PFSK-1 (cell line): ENCODE measurements around the gene NPHS2.

Source experiments
- FOXP2 ChIP-seq: optimal IDR thresholded peaks from 2 replicates; pipeline ENCODE3; 2011; ENCODE audit warnings: borderline replicate concordance, control low read depth, inconsistent platforms; ENCODE audit not compliant: insufficient read depth; ENCODE audit errors: extremely low read length, extremely low read depth
- POLR2AphosphoS5 ChIP-seq: IDR thresholded peaks from 2 replicates; pipeline ENCODE4 v1.6.1; 2012; ENCODE audit warnings: low read depth, mild to moderate bottlenecking, control low read depth, low read length, moderate library complexity
- REST ChIP-seq, 2 experiments: IDR thresholded peaks; 2 replicates each; pipeline versions ENCODE4 v1.6.1 to v1.8.0; 2011 to 2012; ENCODE audit warnings: low read depth in 2 of 2, low read length in 2 of 2, control low read depth in 1 of 2, inconsistent platforms in 1 of 2, mild to moderate bottlenecking in 1 of 2, moderate library complexity in 1 of 2; ENCODE audit not compliant: insufficient read depth in 1 of 2
- SIN3A ChIP-seq: IDR thresholded peaks from 2 replicates; pipeline ENCODE4 v1.6.1; 2012; ENCODE audit warnings: mild to moderate bottlenecking, low read length, moderate library complexity, borderline replicate concordance; ENCODE audit not compliant: insufficient read depth
- TAF1 ChIP-seq: IDR thresholded peaks from 2 replicates; pipeline ENCODE4 v1.6.1; 2012; ENCODE audit warnings: low read length, control low read depth, borderline replicate concordance; ENCODE audit not compliant: insufficient read depth

NPHS2 gene

GRCh38 chr1:179588425-179589024 lies 12.8 kb upstream of the NPHS2 start:
- TF ChIP-seq REST (IDR thresholded peaks at IDR 0.05; ENCODE audit: insufficient read depth in 1 of 2, low read depth in 2 of 2, low read length in 2 of 2) = no peak
- TF ChIP-seq SIN3A = no peak
- TF ChIP-seq FOXP2 = no peak
- TF ChIP-seq POLR2AphosphoS5 = no peak
- no peak for TF ChIP-seq TAF1

- TF ChIP-seq SIN3A (no peak), FOXP2 (no peak), TAF1 (no peak), POLR2AphosphoS5 (no peak), REST (IDR thresholded peaks at IDR 0.05; ENCODE audit: insufficient read depth in 1 of 2, low read depth in 2 of 2, low read length in 2 of 2) (no peak)
These were observed 11.6 kb upstream of the NPHS2 start for GRCh38 chr1:179587336-179587735.

- no peak for TF ChIP-seq SIN3A
- no peak for TF ChIP-seq POLR2AphosphoS5
- TF ChIP-seq FOXP2 = no peak
- TF ChIP-seq TAF1 = no peak
- TF ChIP-seq REST (IDR thresholded peaks at IDR 0.05; ENCODE audit: insufficient read depth in 1 of 2, low read depth in 2 of 2, low read length in 2 of 2) = no peak
These were observed 10.5 kb upstream of the NPHS2 start for GRCh38 chr1:179586107-179586823.

GRCh38 chr1:179583771-179584320 lies 8.1 kb upstream of the NPHS2 start:
- TF ChIP-seq REST (IDR thresholded peaks at IDR 0.05; ENCODE audit: insufficient read depth in 1 of 2, low read depth in 2 of 2, low read length in 2 of 2) (no peak), FOXP2 (no peak), POLR2AphosphoS5 (no peak), SIN3A (no peak)
